ENCODE results near the gene HLA-A. TPM values are rescaled to one million over a fixed set of nuclear protein-coding genes. Genes with fewer than 3 reads are reported as not detected.
A peak's percentile ranks its signal among the peaks of the same experiment; 100 is the strongest.

HLA-A gene
- total RNA-seq, 3 donors from 2014 or later: 833 to 1,988 (median 1,901) TPM

GRCh38 chr6:29951882-29952281 lies 9.6 kb downstream of the HLA-A start:
- intact Hi-C loops (cut with DNase I, micrococcal nuclease): no loop called here
- no peaks in the 10 kb centered on the region for H3K4me1 ChIP-seq (ENCODE audit: low read depth)

DNA sequence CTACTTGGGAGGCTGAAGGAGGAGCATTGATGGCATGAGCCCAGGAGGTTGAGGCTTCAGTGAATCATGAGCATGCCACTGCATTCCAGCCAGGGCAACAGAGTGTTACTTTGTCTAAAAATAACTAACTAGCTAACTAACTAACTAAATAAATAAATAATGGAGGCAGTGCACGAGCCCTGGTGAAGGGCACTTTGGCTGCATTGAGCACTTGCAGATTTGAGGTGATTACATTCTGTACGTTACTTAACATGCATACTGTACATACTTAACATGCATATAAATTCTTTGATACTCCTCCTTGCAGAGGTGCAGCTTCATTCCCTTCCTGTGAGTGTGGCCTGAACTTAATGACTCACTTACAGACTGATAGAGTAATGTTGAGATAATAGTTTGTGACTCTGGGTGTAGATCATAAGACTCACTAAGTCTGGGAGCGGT lies 10.7 kb downstream of the HLA-A start:
- peak; percentile 49 for ATAC-seq
- DNase-seq: no peak
- Histone ChIP-seq H3K9me3 (no peaks in the 10 kb centered on the region), H3K4me1 (ENCODE audit: low read depth) (no peaks in the 10 kb centered on the region), H3K4me3 (no peak overlapping the region), H3K36me3 (ENCODE audit: low read depth) (no peaks in the 10 kb centered on the region)
- intact Hi-C loops (cut with DNase I, micrococcal nuclease): no loop called here
- no peak for TF ChIP-seq CTCF (IDR thresholded peaks at IDR 0.05)

More at GRCh38 chr6:29951882-29952281, 9.6 kb downstream of the HLA-A start:
- ATAC-seq: no peak
- no peaks in the 10 kb centered on the region for H3K36me3 ChIP-seq (ENCODE audit: low read depth)
- no peak overlapping the region for H3K4me3 ChIP-seq
- no peak for TF ChIP-seq CTCF (IDR thresholded peaks at IDR 0.05)
- no peak for DNase-seq
- H3K9me3 ChIP-seq: no peaks in the 10 kb centered on the region

- Histone ChIP-seq H3K36me3 (ENCODE audit: low read depth) (no peaks in the 10 kb centered on the region), H3K4me1 (ENCODE audit: low read depth) (no peaks in the 10 kb centered on the region), H3K4me3 (no peak overlapping the region), H3K9me3 (no peaks in the 10 kb centered on the region)
- TF ChIP-seq CTCF (IDR thresholded peaks at IDR 0.05): no peak
- intact Hi-C loops (cut with DNase I, micrococcal nuclease): no loop called here
- DNase-seq: no peak
- no peak for ATAC-seq
These were observed 11.4 kb downstream of the HLA-A start for GRCh38 chr6:29953686-29954085.

- H3K9me3 ChIP-seq: no peaks in the 10 kb centered on the region
These were observed 11.9 kb downstream of the HLA-A start for GRCh38 chr6:29954272-29954671.

DNA sequence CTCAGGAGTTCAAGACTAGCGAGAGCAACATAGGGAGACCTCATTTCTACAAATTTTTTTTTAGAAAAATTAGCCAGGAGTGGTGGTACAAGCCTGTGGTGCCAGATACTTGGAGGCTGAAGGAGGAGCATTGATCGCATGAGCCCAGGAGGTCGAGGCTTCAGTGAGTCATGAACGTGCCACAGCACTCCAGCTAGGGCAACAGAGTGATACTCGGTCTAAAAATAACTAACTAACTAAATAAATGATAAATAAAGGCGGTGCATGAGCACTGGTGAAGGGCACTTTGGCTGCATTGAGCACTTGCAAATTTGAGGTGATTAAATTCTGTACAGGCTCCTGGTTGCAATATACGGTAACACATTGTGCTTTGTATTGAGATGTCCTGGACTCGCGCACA lies 13.5 kb downstream of the HLA-A start:
- no peak for ATAC-seq
- no peak for TF ChIP-seq CTCF (IDR thresholded peaks at IDR 0.05)
- intact Hi-C loops (cut with DNase I, micrococcal nuclease): no loop called here
- Histone ChIP-seq H3K9me3 (no peaks in the 10 kb centered on the region), H3K4me1 (ENCODE audit: low read depth) (no peaks in the 10 kb centered on the region), H3K4me3 (no peak overlapping the region), H3K36me3 (ENCODE audit: low read depth) (no peaks in the 10 kb centered on the region)
- DNase-seq: no peak

More at GRCh38 chr6:29954272-29954671, 11.9 kb downstream of the HLA-A start:
- H3K4me1 ChIP-seq (ENCODE audit: low read depth): no peaks in the 10 kb centered on the region
- no peaks in the 10 kb centered on the region for H3K36me3 ChIP-seq (ENCODE audit: low read depth)
- H3K4me3 ChIP-seq: no peak overlapping the region
- no peak for ATAC-seq
- no peak for DNase-seq
- intact Hi-C loops (cut with DNase I, micrococcal nuclease): no loop called here
- TF ChIP-seq CTCF (IDR thresholded peaks at IDR 0.05): no peak

- no peak for ATAC-seq
- Histone ChIP-seq H3K36me3 (ENCODE audit: low read depth) (no peaks in the 10 kb centered on the region), H3K4me1 (ENCODE audit: low read depth) (no peaks in the 10 kb centered on the region), H3K4me3 (no peak overlapping the region), H3K9me3 (no peaks in the 10 kb centered on the region)
- intact Hi-C loops (cut with DNase I, micrococcal nuclease): no loop called here
- no peak for DNase-seq
- TF ChIP-seq CTCF (IDR thresholded peaks at IDR 0.05): no peak
These were observed 14.2 kb downstream of the HLA-A start for GRCh38 chr6:29956518-29956917.
